Thyroid gland (tissue), 4 donors: ENCODE results near the gene FIGNL2. TPM values are rescaled to one million over a fixed set of nuclear protein-coding genes. Genes with fewer than 3 reads are reported as not detected.
A peak's percentile ranks its signal among the peaks of the same experiment; 100 is the strongest.

Source experiments
- DNase-seq, 2 donors: peaks; one replicate each; pipeline ENCODE4 v3.0.0-alpha.2; 2019
- H3K27ac ChIP-seq, 3 donors: fragments of 200-600 bp; sonication (generic); 1 replicate in 2 of 3; 2 replicates in 1 of 3; pipeline ENCODE4 v1.5.1; 2016 to 2019; ENCODE audit warnings: mild to moderate bottlenecking in 1 of 3, moderate library complexity in 1 of 3
- H3K27me3 ChIP-seq: fragments of 200-600 bp; sonication (generic); one replicate; pipeline ENCODE4 v1.5.1; 2019
- H3K36me3 ChIP-seq, 2 donors: fragments of 200-600 bp; sonication (generic); one replicate each; pipeline ENCODE4 v1.5.1; 2016 to 2019
- H3K4me1 ChIP-seq, 2 donors: fragments of 200-600 bp; sonication (generic); one replicate each; pipeline ENCODE4 v1.5.1; 2017 to 2019
- H3K4me3 ChIP-seq, 3 donors: fragments of 200-600 bp; sonication (generic); replicated peaks in 1 of 3; 1 replicate in 2 of 3; 2 replicates in 1 of 3; pipeline ENCODE4 v1.5.1; 2016; ENCODE audit warnings: mild to moderate bottlenecking in 1 of 3
- H3K9me3 ChIP-seq: fragments of 200-600 bp; sonication (generic); one replicate; pipeline ENCODE4 v1.5.1; 2017
- CTCF ChIP-seq, 6 experiments: fragments of 200-600 bp in 3 of 6; fragments of 450-650 bp in 3 of 6; sonication (generic) in 3 of 6; IDR thresholded peaks; one replicate each; pipeline ENCODE4 v1.5.1; 2016 to 2019; ENCODE audit warnings: antibody characterized with exemption in 6 of 6, mild to moderate bottlenecking in 2 of 6, inconsistent platforms in 1 of 6, moderate library complexity in 1 of 6
- POLR2A ChIP-seq, 2 donors: fragments of 450-650 bp; IDR thresholded peaks; one replicate each; pipeline ENCODE4 v1.6.1; 2017; ENCODE audit warnings: antibody characterized with exemption in 2 of 2, mild to moderate bottlenecking in 2 of 2, moderate library complexity in 1 of 2
- WGBS, 2 donors: methylation state at CpG; one replicate each; pipeline ENCODE4 v1.1.5; 2017; 5-methylcytosine and 5-hydroxymethylcytosine counted together
- intact Hi-C: fragments of 100-400 bp; cut with DNase I; formaldehyde crosslinking; loops from one replicate; pipeline ENCODE4 v1.15.1; 2023
- total RNA-seq, 4 donors: library from RNA; depleted of rRNA; stranded (reverse); fragments of >200 nt; gene quantifications; one replicate each; pipeline ENCODE4 v1.2.3, GENCODE V29; 2016

FIGNL2 gene
- total RNA-seq, 4 donors from 2014 or later = 0.45 to 1.6 (median 1.1) TPM

GRCh38 chr12:51823875-51824565 is 24.5 kb downstream of the FIGNL2 start:
- peak; percentile 75 to 78 for DNase-seq
- 23% methylated on average over 6 of the region's 6 CpGs for WGBS, 2 donors
- H3K27ac ChIP-seq = no peak overlapping the region
- H3K4me3 ChIP-seq = no peak overlapping the region
- H3K36me3 ChIP-seq = no peaks in the 10 kb centered on the region
- H3K9me3 ChIP-seq = no peaks in the 10 kb centered on the region
- H3K4me1 ChIP-seq = peaks cover 0 to 6% of the 10 kb centered on the region in 2 donors
- TF ChIP-seq CTCF (IDR thresholded peaks at IDR 0.05) (peak; percentile 17 to 73 (median 62)), POLR2A (IDR thresholded peaks at IDR 0.05) (no peak)
- H3K27me3 ChIP-seq = no peaks in the 10 kb centered on the region
- intact Hi-C loops = no loop called here

GRCh38 chr12:51822956-51823355 is 25.6 kb downstream of the FIGNL2 start:
- peaks cover 0 to 8% of the 10 kb centered on the region in 2 donors for H3K4me1 ChIP-seq
- no peaks in the 10 kb centered on the region for H3K36me3 ChIP-seq
- no peak for DNase-seq
- TF ChIP-seq CTCF (IDR thresholded peaks at IDR 0.05) (no peak), POLR2A (IDR thresholded peaks at IDR 0.05) (no peak)
- WGBS, 2 donors = 88 to 93% methylated on average over 4 of the region's 4 CpGs
- H3K4me3 ChIP-seq = no peak overlapping the region
- no peaks in the 10 kb centered on the region for H3K9me3 ChIP-seq
- H3K27ac ChIP-seq = no peak overlapping the region
- no peaks in the 10 kb centered on the region for H3K27me3 ChIP-seq
- intact Hi-C loops = no loop called here

GRCh38 chr12:51822261-51822616 is 26.3 kb downstream of the FIGNL2 start:
- no peaks in the 10 kb centered on the region for H3K36me3 ChIP-seq
- H3K4me3 ChIP-seq = no peak overlapping the region
- no peaks in the 10 kb centered on the region for H3K9me3 ChIP-seq
- no peak for TF ChIP-seq POLR2A (IDR thresholded peaks at IDR 0.05)
- no peak for TF ChIP-seq CTCF (IDR thresholded peaks at IDR 0.05)
- peaks cover 0 to 8% of the 10 kb centered on the region in 2 donors for H3K4me1 ChIP-seq
- no peak for DNase-seq
- WGBS, 2 donors = 88 to 95% methylated on average over 10 to 16 of the region's 16 CpGs
- H3K27me3 ChIP-seq = no peaks in the 10 kb centered on the region
- intact Hi-C loops = no loop called here
- no peak overlapping the region for H3K27ac ChIP-seq

GRCh38 chr12:51821440-51822260 is 26.9 kb downstream of the FIGNL2 start:
- H3K9me3 ChIP-seq = no peaks in the 10 kb centered on the region
- H3K4me1 ChIP-seq = peaks cover 0 to 8% of the 10 kb centered on the region in 2 donors
- 68 to 86% methylated on average over 14 to 45 of the region's 101 CpGs for WGBS, 2 donors
- H3K36me3 ChIP-seq = no peaks in the 10 kb centered on the region
- intact Hi-C loops = no loop called here
- H3K27me3 ChIP-seq = no peaks in the 10 kb centered on the region
- peak in 1 of 2 donors; percentile 8 for DNase-seq
- H3K27ac ChIP-seq = peak overlapping the region in 1 of 3 donors; percentile 30
- no peak for TF ChIP-seq CTCF (IDR thresholded peaks at IDR 0.05)
- TF ChIP-seq POLR2A (IDR thresholded peaks at IDR 0.05) = no peak
- peak overlapping the region in 2 of 3 donors; percentile 34 to 56 for H3K4me3 ChIP-seq
